H9 (cell line): ENCODE results near the gene DLL3. TPM values are rescaled to one million over a fixed set of nuclear protein-coding genes. Genes with fewer than 3 reads are reported as not detected.

Source experiments
- DNase-seq: peaks from one replicate; pipeline ENCODE4 v3.0.0-alpha.2; 2017
- H2AFZ ChIP-seq: one replicate; pipeline ENCODE4 v1.6.1; 2013; ENCODE audit warnings: mild to moderate bottlenecking, low read length, control low read depth, moderate library complexity
- H2AK5ac ChIP-seq: 2 replicates; pipeline ENCODE4 v1.6.1; 2013; ENCODE audit warnings: low read length, control low read depth, mixed read lengths; ENCODE audit not compliant: insufficient read length
- H2BK120ac ChIP-seq: one replicate; pipeline ENCODE4 v1.6.1; 2013; ENCODE audit warnings: low read depth, mild to moderate bottlenecking, low read length, control low read depth, inconsistent platforms; ENCODE audit not compliant: poor library complexity, severe bottlenecking
- H2BK12ac ChIP-seq: 2 replicates; pipeline ENCODE4 v1.6.1; 2013; ENCODE audit warnings: low read length, control low read depth, mixed read lengths, low read depth; ENCODE audit not compliant: insufficient read length
- H2BK15ac ChIP-seq: 2 replicates; pipeline ENCODE4 v1.6.1; 2013; ENCODE audit warnings: low read depth, low read length, control low read depth
- H2BK20ac ChIP-seq: one replicate; pipeline ENCODE4 v1.6.1; 2013; ENCODE audit warnings: low read depth, mild to moderate bottlenecking, low read length, control low read depth, inconsistent platforms; ENCODE audit not compliant: poor library complexity, severe bottlenecking
- H2BK5ac ChIP-seq: 2 replicates; pipeline ENCODE4 v1.6.1; 2013; ENCODE audit warnings: low read length, control low read depth, mixed read lengths; ENCODE audit not compliant: insufficient read length
- H3K14ac ChIP-seq: 2 replicates; pipeline ENCODE4 v1.6.1; 2013; ENCODE audit warnings: low read length, control low read depth; ENCODE audit not compliant: insufficient read depth
- H3K18ac ChIP-seq: 2 replicates; pipeline ENCODE4 v1.6.1; 2013; ENCODE audit warnings: low read depth, mild to moderate bottlenecking, mixed read lengths, low read length, control low read depth; ENCODE audit not compliant: insufficient read length
- H3K23ac ChIP-seq: 2 replicates; pipeline ENCODE4 v1.6.1; 2013; ENCODE audit warnings: low read length, control low read depth, mixed read lengths, low read depth; ENCODE audit not compliant: insufficient read length
- H3K23me2 ChIP-seq: 2 replicates; pipeline ENCODE4 v1.6.1; 2013; ENCODE audit warnings: low read depth, mild to moderate bottlenecking, mixed read lengths, low read length, control low read depth; ENCODE audit not compliant: insufficient read length, poor library complexity, severe bottlenecking
- H3K27ac ChIP-seq: 2 replicates; pipeline ENCODE4 v1.5.1; 2013; ENCODE audit warnings: low read length, control low read depth, mixed read lengths, low read depth; ENCODE audit not compliant: insufficient read length
- H3K27me3 ChIP-seq: 2 replicates; pipeline ENCODE4 v1.6.1; 2013; ENCODE audit warnings: low read length, control low read depth, inconsistent platforms; ENCODE audit not compliant: insufficient read depth
- H3K4ac ChIP-seq: 2 replicates; pipeline ENCODE4 v1.6.1; 2013; ENCODE audit warnings: low read depth, mild to moderate bottlenecking, control low read depth, inconsistent platforms, low read length, moderate library complexity
- H3K4me1 ChIP-seq: 2 replicates; pipeline ENCODE4 v1.6.1; 2013; ENCODE audit warnings: low read length, control low read depth, inconsistent platforms; ENCODE audit not compliant: insufficient read depth
- H3K4me2 ChIP-seq: 2 replicates; pipeline ENCODE4 v1.6.1; 2013; ENCODE audit warnings: low read length, control low read depth, mixed read lengths; ENCODE audit not compliant: insufficient read length, insufficient read depth
- H3K56ac ChIP-seq: 2 replicates; pipeline ENCODE4 v1.6.1; 2013; ENCODE audit warnings: low read depth, mild to moderate bottlenecking, mixed read lengths, low read length, control low read depth; ENCODE audit not compliant: insufficient read length
- H3K79me1 ChIP-seq: 2 replicates; pipeline ENCODE4 v1.6.1; 2013; ENCODE audit warnings: low read depth, mild to moderate bottlenecking, moderate library complexity, low read length, control low read depth, inconsistent platforms; ENCODE audit not compliant: insufficient read depth, poor library complexity, severe bottlenecking
- H3K79me2 ChIP-seq: 2 replicates; pipeline ENCODE4 v1.6.1; 2013; ENCODE audit warnings: low read length, control low read depth, inconsistent platforms; ENCODE audit not compliant: insufficient read depth
- H3K9ac ChIP-seq: 2 replicates; pipeline ENCODE4 v1.6.1; 2013; ENCODE audit warnings: low read length, control low read depth, mixed read lengths; ENCODE audit not compliant: insufficient read length; ENCODE audit errors: extremely low read depth
- H3K9me3 ChIP-seq: one replicate; pipeline ENCODE4 v1.6.1; 2013; ENCODE audit warnings: low read depth, low read length, inconsistent platforms; ENCODE audit not compliant: control insufficient read depth
- H3T11ph ChIP-seq: one replicate; pipeline ENCODE4 v1.6.1; 2013; ENCODE audit warnings: mild to moderate bottlenecking, low read length, control low read depth, inconsistent platforms
- H4K20me1 ChIP-seq: one replicate; pipeline ENCODE4 v1.6.1; 2013; ENCODE audit not compliant: control insufficient read depth, insufficient read length, insufficient read depth
- H4K5ac ChIP-seq: 2 replicates; pipeline ENCODE4 v1.6.1; 2013; ENCODE audit warnings: low read depth, mild to moderate bottlenecking, mixed read lengths, low read length, control low read depth; ENCODE audit not compliant: insufficient read length
- H4K8ac ChIP-seq: replicated peaks from 2 replicates; pipeline ENCODE4 v1.6.1; 2013; ENCODE audit warnings: low read length, control low read depth, mixed read lengths, low read depth; ENCODE audit not compliant: insufficient read length
- H4K91ac ChIP-seq: 2 replicates; pipeline ENCODE4 v1.6.1; 2013; ENCODE audit warnings: low read depth, mild to moderate bottlenecking, moderate library complexity, mixed read lengths, low read length, control low read depth; ENCODE audit not compliant: insufficient read length
- H3K27ac Mint-ChIP-seq, 3 experiments: 2 replicates in 2 of 3; 3 replicates in 1 of 3; pipeline ENCODE4 v1.8.0; 2020 to 2021; ENCODE audit warnings: mixed read lengths in 3 of 3, mild to moderate bottlenecking in 1 of 3, moderate library complexity in 1 of 3
- H3K27me3 Mint-ChIP-seq: 2 replicates; pipeline ENCODE4 v1.8.0; 2021; ENCODE audit warnings: low read depth, mild to moderate bottlenecking, moderate library complexity, mixed read lengths
- H3K36me3 Mint-ChIP-seq, 3 experiments: 2 replicates in 2 of 3; 3 replicates in 1 of 3; pipeline ENCODE4 v1.8.0; 2020 to 2021; ENCODE audit warnings: low read depth in 3 of 3, mixed read lengths in 3 of 3; ENCODE audit not compliant: insufficient read depth in 1 of 3
- H3K4me1 Mint-ChIP-seq, 2 experiments: 2 replicates each; pipeline ENCODE4 v1.8.0; 2020; ENCODE audit warnings: mixed read lengths in 2 of 2
- H3K4me3 Mint-ChIP-seq, 2 experiments: 2 replicates in 1 of 2; 3 replicates in 1 of 2; pipeline ENCODE4 v1.8.0; 2020 to 2021; ENCODE audit warnings: mild to moderate bottlenecking in 2 of 2, mixed read lengths in 2 of 2, moderate library complexity in 1 of 2
- H3K9me3 Mint-ChIP-seq, 2 experiments: 2 replicates in 1 of 2; 3 replicates in 1 of 2; pipeline ENCODE4 v1.8.0; 2020; ENCODE audit warnings: mild to moderate bottlenecking in 2 of 2, mixed read lengths in 2 of 2, moderate library complexity in 1 of 2
- CTCF ChIP-seq: fragments of 200-600 bp; sonication (generic); conservative IDR thresholded peaks from 3 replicates; pipeline ENCODE4 v1.8.0; 2021; ENCODE audit warnings: antibody characterized with exemption, mild to moderate bottlenecking
- WGBS: extraction: QIAGEN DNeasy Blood & Tissue Kit; methylation state at CpG from one replicate; pipeline ENCODE4 v1.1.7; 2013; ENCODE audit warnings: missing lambda C conversion rate, low lambda C conversion rate, mixed read lengths; ENCODE audit not compliant: insufficient read length; ENCODE audit errors: extremely low coverage; 5-methylcytosine and 5-hydroxymethylcytosine counted together
- total RNA-seq: library from RNA; stranded (reverse); gene quantifications from 2 replicates; pipeline ENCODE4 v1.2.1, GENCODE V29; 2021

The DLL3 gene
- total RNA-seq, 1 experiment from 2014 or later: 2.5 TPM

GRCh38 chr19:39533791-39534190 lies 35.0 kb downstream of the DLL3 start:
- no peak overlapping the region for H3K14ac ChIP-seq
- peaks cover 12% of the 10 kb centered on the region in 2 experiments for H3K4me1 Mint-ChIP-seq
- H3K27ac Mint-ChIP-seq: no peak overlapping the region
- no peak overlapping the region for H3K18ac ChIP-seq
- H2AFZ ChIP-seq: no peak overlapping the region
- H3K23ac ChIP-seq: no peak overlapping the region
- H4K5ac ChIP-seq: no peak overlapping the region
- H3K9me3 ChIP-seq: no peaks in the 10 kb centered on the region
- peaks cover 6% of the 10 kb centered on the region for H3K27me3 Mint-ChIP-seq
- H3K79me2 ChIP-seq: peaks cover 1% of the 10 kb centered on the region; the same call in 1 of the 2 replicates
- no peak overlapping the region for H2BK20ac ChIP-seq
- H3K4me2 ChIP-seq: no peak overlapping the region
- H3K27ac ChIP-seq: no peak overlapping the region
- no peak overlapping the region for H2BK15ac ChIP-seq
- no CpG with 5 or more reads among the region's 3 CpGs for WGBS
- H3K36me3 Mint-ChIP-seq: peaks cover 0 to 6% (median 0%) of the 10 kb centered on the region in 3 experiments; a peak in 5 of 7 replicates
- no peak overlapping the region for H2BK5ac ChIP-seq
- no peak overlapping the region for H3T11ph ChIP-seq
- peaks cover 0 to 3% of the 10 kb centered on the region in 2 experiments; a peak in 2 of 5 replicates for H3K9me3 Mint-ChIP-seq
- H3K56ac ChIP-seq: no peak overlapping the region
- no peak overlapping the region for H2AK5ac ChIP-seq
- no peak overlapping the region for H3K4ac ChIP-seq
- no peaks in the 10 kb centered on the region for H3K79me1 ChIP-seq
- no peak overlapping the region for H3K4me3 Mint-ChIP-seq
- no peak overlapping the region for H2BK12ac ChIP-seq
- TF ChIP-seq CTCF: no peak
- H4K8ac ChIP-seq: no peak overlapping the region
- H3K9ac ChIP-seq: no peak overlapping the region
- no peaks in the 10 kb centered on the region; the same call in 1 of the 2 replicates for H3K27me3 ChIP-seq
- H2BK120ac ChIP-seq: no peak overlapping the region
- no peaks in the 10 kb centered on the region; the same call in 1 of the 2 replicates for H3K4me1 ChIP-seq
- H3K23me2 ChIP-seq: peaks cover 5% of the 10 kb centered on the region
- DNase-seq: no peak
- no peak overlapping the region for H4K91ac ChIP-seq
- H4K20me1 ChIP-seq: no peaks in the 10 kb centered on the region
